ENCODE results near the gene RNF39.
"Not testable (repeated sequence)": the region's sequence is repeated elsewhere in the genome, so short reads cannot be mapped to it uniquely, and the experiment has no call there.

RNF39 gene, protein sequence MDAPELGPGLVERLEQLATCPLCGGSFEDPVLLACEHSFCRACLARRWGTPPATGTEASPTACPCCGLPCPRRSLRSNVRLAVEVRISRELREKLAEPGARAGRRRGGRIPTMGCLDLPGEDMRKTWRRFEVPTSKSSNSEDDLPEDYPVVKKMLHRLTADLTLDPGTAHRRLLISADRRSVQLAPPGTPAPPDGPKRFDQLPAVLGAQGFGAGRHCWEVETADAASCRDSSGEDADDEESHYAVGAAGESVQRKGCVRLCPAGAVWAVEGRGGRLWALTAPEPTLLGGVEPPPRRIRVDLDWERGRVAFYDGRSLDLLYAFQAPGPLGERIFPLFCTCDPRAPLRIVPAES

DNA sequence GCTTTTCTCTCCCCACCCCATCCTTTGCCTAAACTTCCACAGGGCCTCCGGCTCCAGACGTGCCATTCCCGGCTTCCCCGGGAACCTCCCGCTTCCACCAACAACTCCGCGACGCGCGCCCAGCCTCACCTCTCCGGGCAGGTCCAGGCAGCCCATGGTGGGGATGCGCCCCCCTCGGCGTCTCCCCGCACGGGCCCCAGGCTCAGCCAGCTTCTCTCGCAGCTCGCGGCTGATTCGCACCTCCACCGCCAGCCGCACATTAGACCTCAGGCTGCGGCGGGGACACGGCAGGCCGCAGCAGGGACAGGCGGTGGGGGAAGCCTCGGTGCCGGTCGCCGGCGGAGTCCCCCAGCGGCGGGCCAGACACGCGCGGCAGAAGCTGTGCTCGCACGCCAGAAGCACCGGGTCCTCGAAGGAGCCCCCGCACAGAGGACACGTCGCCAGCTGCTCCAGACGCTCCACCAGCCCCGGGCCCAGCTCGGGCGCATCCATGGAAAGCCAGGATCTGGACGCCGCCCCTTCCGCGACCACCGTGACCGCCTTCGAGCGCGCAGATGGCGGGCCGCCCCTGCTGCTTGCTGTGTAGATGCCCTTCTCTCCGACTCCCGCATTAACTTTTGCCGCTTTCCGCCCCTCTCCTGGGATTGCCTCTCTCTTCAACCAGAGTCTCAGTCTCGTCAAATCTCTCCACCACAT lies at the start of gene RNF39:
Gene RNF39 (minus strand): TSS at position 676 of the 696 bp plus-strand sequence. CDS start 184 bp downstream, at position 492.
- DNase-seq = peak; percentile 50

DNA sequence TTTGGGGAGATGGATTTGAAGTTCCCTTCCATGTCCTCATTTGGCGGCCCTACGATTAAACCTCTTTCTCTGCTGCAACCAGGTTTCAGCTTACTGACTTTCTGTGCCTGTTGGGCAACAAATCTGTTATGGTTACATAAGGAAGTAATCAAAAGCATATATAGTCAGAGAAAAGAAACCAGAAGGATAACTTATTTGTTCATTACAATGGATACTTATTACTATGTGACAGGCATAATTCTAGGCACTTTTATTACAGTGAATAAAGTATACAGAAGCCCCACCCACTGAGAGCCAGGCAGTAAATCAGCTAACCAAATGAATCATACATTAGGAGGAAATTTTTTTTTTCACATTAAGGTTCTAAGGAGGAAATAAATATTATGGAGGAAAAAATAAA lies 46.9 kb upstream of the RNF39 start:
- DNase-seq = no peak

DNA sequence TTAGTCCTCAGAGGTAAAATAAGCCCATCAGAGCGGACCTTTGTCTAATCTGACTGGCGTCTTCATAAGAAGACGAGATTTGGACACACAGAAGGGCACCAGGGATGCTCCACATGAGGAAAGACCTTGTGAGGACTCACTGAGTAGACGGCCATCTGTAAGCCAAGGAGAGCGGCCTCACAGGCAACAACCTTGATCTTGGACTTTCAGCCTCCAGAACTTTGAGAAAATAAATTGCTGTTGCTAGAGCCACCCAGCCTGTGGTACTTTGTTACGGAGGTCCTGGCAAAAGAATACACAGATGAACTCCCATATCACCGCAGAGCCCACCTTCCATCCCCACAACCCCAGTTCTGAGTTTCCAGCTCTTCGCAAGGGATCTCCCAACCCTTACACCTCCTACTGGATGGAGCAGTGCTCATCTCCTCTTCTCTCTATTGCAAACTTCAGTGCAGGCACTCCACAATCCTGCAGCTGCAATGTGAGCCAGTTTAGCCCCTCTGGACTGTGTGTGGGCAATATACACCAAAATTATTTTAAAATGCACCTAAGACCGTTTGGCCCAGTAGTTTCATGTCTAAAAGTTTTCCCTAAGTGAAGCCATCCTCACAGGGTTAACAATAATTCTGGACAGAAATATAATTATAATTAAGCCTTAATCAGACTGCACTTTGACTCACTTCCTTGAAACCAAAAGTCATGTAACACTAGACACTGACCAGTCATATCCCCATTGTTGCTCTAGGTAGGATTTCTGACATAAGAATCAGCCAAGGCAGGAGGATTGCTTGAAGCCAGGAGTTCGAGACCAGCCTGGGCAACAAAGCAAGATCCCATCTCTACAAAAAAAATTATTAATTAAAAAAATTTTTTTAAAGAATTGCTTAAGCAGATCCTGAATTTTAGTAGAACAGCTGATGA lies 46.1 kb upstream of the RNF39 start:
- DNase-seq = no peak

DNA sequence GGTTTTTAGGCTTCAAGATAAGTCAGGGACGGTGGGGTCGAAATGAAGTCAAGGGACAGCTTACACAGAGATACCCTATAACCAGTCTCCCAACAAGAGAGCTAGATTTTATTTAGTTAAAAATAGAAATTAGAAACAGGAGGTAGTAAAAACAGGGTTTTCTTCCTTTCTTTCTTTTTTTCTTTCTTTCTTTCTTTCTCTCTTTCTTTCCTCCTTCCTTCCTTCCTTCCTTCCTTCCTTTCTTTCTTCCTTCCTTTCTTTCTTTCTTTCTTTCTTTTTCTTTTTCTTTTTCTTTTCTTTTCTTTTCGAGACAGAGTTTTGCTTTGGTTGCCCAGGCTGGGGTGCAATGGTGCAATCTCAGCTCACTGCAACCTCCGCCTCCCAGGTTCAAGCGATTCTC lies 43.1 kb upstream of the RNF39 start:
- DNase-seq = not testable (repeated sequence)

DNA sequence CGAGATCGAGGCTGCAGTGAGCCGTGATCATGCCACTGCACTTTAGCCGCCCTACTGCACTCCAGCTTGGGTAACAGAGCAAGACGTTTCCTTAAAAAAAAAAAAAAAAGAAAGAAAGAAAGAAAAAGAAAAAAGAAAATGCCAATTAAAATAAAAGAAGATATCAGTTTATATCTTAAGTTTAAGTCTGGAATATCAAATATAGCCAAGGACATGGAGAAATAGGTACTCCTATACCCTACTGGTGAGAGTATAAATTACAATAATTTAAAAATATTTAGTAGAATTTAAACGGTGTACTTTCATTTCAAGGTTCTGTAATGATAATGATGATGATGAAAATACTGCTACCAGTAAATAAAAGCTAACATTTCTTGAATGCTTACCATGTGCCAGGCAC lies 41.2 kb upstream of the RNF39 start:
- no peak for DNase-seq

DNA sequence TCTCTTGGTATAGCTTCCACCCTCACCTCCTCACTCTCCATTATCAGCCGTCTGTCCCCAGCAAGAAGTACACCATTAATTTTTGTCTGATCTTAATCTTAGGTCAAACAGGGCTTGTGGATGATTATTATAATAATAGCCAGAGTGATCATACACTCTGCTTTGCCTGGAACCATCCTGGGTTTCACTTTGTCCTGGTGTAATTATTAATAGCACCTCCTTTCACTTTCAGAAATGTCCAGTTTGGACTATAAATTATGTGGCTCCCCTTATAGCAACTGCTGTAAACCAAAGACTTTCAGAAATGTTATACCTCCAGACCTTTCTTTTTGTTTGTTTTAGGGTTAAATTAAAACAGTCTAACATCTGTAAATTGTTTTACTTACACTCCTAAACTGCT lies 38.3 kb upstream of the RNF39 start:
- DNase-seq = no peak

DNA sequence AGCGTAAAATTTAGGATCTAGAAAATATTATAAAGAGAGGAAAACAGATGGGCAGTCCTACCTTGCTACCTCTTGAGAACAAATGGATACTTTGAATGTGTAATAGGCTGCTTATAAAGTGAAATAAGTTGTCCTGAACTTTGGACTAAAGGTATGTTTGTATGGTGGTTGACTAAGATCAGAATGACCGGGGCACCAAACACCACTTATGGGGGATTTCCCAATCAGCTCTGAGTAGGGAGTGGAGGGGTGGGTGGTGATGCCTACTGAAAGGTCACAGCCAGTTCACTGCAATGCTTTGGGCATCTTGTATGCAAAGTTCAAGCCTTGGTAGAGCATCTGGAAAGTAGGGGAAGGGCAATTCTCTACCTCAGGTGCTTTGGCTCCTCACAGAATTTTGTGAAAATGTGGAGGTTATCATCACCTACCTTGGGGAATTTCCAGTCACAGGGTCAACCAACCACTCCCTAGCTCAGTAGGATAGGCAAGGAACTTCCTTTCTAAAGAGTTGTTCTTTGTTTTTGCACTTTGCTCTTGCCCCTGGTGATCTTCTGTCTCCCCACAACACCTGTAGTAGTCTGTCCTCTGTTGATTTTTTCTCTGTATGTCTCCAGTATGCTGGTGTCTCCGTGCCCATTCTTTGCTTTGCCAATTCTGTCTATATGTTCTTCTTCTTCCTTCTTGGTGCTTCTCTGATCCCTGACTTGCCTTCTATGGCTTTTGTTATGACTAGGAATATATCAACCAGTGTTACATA lies 37.6 kb upstream of the RNF39 start, which contains the start of gene TRIM31:
Gene TRIM31 (minus strand): TSS at position 88 of the 757 bp plus-strand sequence. CDS start 285 bp downstream, outside the sequence.
- DNase-seq = no peak

DNA sequence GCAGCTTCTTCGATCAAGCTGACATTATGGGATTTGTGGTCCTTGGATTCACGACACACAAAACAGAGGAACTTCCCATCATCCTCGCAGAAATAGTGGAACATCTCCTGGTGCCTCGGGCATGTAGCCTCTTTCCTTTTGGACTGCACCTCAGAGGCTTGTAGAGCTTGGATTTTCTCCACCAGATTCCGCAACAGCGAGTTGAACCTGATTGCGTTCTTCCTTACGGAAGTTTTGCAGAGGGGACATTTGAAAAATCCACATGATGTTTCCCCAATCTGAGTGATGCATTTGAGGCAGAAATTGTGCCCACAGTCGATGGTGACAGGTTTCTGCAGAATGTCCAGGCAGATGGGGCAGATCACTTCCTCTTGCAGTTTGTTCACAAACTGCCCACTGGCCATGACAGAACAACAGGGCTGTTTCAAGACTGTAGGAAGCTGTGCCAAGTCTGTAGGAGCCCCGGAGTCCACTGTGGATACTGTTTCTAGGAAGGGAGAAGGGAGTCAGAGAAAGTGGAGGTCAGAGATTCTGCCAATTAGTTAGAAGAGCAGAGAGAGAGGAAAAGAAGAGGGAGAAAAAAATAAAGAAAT lies 36.9 kb upstream of the RNF39 start:
- no peak for DNase-seq

DNA sequence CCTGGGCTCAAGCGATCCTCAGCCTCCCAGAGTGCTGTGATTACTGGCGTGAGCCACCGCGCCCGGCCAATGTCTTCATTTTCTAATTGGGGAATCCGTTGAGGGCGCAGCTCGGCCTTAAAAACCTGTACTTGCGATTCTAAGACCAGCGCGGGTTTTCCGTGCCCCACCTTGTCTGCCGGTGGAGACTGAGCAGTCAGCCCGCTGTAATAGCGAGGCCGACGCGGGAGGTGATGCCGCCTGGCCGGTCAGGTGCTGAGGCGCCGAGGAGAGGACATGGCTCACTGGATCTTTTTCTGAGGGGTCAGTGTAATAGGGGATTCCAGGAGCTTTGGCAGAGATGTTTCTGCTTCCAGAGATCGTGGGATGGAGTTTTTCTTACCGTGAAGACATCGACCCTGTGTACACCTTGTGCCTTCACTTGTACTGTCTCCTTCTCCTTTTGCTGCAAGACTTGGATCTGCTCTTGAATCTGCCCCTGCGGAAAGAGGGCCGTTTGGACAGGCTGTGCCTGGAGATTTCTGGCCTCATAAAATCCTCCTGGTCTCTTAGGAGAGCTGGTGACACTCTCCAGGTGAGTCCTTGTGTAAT lies 35.8 kb upstream of the RNF39 start:
- DNase-seq = no peak

DNA sequence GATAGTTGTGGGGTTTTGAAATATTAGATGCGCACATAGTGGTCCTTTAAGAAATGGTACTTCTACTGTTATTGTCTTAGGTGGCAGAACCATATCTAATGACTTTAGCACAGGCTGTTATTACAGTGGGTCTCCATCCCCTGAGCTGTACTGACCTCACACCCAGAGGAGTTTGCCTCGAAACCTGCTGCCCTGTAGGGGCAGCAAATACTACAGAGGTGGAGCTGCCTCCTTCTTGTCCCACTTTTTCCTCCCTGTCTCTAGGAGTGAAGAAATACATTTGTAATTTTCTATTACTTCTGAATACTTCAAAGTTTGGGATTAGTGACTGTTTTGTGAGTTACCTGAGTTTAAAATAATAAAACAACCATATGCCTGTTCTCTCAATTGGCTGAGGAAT lies 29.1 kb upstream of the RNF39 start:
- no peak for DNase-seq

DNA sequence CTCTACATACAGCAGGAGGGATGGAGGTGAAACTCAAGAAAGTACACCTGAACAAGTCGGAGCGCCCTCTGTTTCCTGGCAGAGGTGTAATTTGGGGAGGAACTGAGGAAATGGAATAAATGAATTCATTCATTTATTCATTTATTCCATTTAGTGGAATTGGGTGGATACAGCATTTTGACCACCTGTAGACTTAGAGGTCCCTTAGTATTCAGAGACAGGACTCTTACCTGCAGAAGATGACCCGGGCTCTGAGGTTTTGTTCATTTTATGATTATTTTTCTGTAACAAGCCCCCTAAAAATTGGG lies 28.3 kb upstream of the RNF39 start:
- no peak for DNase-seq

DNA sequence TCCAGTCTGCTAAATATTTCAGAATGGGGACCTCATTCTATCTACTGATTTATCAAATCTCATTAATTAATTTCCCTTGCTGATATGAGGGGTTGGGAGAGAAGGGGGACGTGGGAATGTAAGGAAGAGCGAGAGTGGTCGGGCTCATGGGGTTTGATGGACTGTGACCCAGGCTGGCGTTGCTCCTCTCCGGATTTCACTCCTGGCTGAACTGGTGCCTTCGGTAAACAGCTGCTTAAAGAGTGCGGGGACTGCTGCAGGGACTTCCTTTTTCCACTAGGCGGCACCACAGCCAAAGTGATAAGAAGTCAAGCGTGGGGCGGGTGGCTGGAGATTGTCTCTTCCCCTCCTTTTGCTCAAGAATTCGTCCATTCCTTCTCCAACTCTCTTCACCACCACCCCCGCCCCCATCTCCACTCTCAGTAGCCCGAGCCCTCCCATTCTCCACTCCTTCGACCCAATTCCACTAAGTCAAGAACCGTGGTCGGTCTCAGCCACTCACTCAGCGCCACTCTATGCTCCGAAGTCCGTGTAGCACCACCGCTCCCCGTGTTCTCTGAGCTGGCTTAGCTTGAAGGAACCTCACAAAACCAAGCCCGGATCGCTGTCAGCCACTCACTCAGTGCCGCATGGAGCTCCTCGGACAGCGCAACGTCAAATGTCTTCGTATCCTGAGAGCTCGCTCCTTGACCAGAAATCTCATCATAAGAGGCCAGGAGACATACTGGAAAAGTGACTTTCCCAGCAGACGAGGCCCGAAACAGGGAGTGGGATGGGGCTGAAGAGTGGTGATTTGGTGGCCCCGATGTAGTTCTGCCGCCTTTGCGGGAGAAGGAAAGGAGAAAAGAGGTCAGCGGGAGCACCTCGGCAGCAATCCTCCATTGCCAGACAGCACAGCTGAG lies 27.7 kb upstream of the RNF39 start:
- DNase-seq = peak; percentile 96

DNA sequence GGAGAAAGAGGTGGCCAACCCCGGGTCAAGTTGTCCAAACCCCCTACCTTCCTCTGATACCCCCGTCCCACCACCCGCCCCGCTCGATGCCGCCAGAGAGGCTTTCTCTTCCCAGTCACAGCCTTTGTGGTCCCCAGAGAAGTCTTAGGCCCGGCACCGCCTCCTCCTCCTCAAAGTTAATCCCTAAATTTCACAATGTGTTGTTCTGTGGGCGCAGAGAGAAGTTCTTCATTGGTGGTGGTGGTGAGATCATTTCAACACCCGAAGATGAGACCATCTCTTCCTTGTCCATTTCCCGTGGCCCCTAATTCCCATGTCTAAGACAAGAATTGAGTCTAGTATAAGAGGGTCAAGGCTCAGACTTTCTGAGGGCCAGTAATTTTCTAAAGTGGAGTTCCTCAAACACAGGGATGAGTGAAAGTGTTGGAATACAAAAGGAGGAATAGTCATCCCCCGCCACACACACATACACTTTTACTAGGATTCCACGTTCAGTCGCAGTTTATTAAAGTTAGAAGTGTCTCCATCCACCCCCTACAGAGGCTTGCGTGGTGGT lies 26.9 kb upstream of the RNF39 start:
- DNase-seq = peak; percentile 43

DNA sequence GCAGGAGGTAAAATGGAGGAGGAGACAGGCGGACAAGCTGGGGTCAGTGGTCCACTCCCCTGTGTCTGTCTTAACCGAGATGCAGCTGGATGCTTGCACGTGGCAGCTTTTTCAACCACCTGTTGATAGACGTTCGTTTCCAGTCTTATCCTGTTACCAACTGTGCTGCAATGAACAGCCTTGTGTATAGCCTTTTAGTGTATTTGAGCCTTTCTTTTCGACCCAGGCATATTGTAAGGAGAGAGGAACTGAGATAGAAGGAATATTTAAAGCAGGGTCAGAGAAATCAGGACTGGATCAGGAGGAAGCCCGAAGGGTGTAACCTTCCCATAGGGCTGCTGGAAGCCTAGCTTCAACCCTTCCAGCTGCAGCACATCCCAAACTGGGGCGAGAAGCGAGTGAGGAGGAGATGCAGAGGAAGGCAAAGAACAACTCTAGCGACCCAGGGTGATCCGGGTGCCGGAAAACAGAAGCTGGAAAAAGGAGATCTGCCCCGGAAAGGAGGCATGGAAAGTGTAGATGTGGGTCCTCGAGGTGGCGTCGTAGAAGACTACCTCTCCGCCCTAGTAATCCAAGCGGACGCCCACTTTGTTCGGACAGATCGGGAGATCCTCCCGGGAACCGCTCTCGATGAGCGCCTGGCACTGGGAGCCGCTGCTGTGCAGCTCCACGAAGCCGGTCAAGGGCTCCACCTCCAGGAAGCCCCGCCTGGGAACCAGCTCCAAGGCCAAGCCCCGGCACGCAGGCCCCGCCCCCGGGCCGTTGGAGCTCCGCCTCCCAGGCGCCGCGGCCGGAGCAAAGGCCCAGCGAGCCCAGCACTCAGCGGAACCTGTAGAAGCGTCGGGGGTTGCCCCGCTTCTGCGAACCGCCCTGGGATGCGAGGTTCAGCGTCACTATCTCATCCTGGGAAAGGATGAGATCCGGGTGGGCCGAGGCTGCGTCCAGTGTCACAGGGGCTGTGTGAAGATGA lies 26.2 kb upstream of the RNF39 start:
- peak; percentile 88 for DNase-seq

DNA sequence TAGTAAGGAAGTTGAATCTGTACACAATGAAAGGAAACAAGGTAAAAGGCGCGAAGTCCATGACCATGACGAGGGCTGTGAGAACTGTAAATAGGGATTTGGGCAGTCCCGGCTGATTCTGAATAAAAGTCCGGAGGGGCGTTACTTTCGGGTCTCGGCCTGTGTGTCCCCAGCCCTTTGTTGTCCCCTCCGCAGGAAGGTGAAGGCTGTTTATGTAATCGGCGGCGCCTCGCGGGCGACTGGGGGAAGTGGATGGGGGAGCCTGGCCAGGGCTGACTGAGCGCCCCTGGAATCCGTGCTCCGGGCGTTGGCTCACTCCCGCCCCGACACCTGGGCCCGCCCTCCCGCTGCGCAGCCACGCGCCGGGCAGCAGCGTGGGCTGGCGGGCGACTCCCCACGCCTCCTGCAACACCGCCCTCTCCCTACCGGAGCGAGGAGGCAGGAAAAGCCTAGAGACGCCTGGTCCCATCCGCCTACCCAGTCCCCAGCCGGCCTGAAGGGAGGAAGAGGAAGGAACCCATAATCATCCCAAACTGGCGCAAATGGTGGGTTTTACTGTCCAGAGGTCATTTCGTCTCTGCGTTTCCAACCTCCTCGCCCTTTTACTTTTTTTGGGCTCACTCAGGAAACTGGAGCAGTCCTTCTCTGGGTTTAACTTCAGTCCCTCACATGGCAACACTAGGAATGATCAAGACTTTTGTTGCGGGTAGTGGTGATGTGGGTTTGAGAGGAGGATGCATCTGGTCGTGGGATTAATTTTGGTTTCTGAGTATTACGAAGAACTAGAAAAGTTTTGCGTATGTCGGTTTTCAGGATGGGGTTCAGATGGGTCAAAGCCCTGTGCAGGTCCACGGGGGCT lies 25.2 kb upstream of the RNF39 start:
- DNase-seq = peak; percentile 37

DNA sequence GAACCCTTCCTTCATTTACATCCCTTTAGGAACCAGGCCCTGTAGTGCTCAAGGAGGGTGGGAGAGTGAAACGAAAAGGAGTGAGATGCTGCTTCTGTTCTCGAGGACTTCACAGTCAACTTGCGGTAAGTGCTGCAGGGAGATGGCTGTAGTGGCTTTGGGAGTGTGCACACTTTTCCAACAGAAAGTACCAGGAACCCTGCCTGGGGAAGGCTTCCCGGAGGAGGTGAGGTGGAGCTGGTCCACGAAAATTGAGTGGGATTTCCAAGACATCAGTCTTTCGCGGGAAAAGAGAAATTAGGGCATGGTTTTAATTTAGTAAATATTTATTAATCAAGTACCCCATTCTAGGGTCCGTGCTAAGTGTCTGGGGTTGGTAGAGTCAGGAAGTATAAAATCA lies 24.6 kb upstream of the RNF39 start:
- DNase-seq = no peak

DNA sequence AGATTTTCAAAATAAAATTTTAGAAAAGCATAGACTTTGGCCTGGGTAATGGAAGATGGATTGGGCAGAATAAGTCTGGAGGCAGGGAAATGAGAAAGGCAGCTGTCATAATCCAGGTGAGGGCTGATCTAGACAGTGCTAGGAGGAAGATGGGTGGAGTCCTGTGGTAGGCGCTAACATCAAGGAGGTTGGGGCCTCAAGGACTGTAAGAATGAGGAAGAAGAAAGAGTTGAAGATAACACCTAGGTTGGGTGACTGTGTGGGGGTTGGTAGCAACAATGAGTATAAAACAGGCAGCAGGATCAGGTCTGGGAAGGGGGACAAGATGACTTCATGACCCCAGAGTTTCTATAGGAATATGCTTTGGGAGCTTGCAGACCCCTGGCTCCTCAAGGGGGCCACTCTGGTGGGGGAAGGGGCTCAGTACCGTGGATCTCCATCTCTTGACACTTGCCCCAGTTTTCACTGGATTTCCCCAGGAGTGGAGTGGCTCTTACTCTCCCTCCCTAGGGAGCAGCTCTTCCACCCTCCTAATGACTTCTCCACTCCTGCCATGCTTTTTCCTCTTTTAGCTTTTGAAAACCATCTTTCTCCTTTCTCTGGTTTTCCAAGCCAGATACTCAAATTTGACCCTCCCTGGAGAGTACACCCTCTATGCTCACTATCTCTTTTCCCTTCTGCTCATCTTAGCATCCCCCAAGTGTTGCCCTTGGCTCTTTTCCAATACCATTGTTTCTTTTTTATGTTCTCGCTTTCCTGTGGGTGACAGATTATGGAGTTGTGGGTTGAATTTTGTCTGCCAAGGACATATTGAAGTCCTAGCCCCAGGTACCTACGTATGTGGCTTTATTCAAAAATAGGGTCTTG lies 22.6 kb upstream of the RNF39 start:
- DNase-seq = no peak

Data from eye (tissue), 1 donor.